Subcutaneous abdominal adipose tissue (tissue), 5 donors: ENCODE data around the gene PRMT7.

Source experiments
- H3K27ac ChIP-seq: one replicate; pipeline ENCODE4 v1.7.0; 2013; ENCODE audit warnings: low read depth, mild to moderate bottlenecking, inconsistent platforms, low read length, moderate library complexity
- H3K27me3 ChIP-seq, 5 donors: one replicate each; pipeline ENCODE4 v1.7.0; 2013; ENCODE audit warnings: low read length in 5 of 5, inconsistent platforms in 1 of 5; ENCODE audit not compliant: control insufficient read depth in 5 of 5, insufficient read depth in 4 of 5
- H3K36me3 ChIP-seq, 5 donors: one replicate each; pipeline ENCODE4 v1.7.0; 2013; ENCODE audit warnings: low read length in 5 of 5; ENCODE audit not compliant: control insufficient read depth in 5 of 5, insufficient read depth in 5 of 5
- H3K4me1 ChIP-seq, 5 donors: one replicate each; pipeline ENCODE4 v1.7.0; 2013; ENCODE audit warnings: low read length in 5 of 5, mild to moderate bottlenecking in 3 of 5, moderate library complexity in 1 of 5; ENCODE audit not compliant: control insufficient read depth in 5 of 5, insufficient read depth in 5 of 5
- H3K4me3 ChIP-seq, 5 donors: one replicate each; pipeline ENCODE4 v1.7.0; 2013; ENCODE audit warnings: low read length in 5 of 5, low read depth in 1 of 5
- H3K9ac ChIP-seq, 5 donors: one replicate each; pipeline ENCODE4 v1.7.0; 2013; ENCODE audit warnings: low read length in 5 of 5, mild to moderate bottlenecking in 4 of 5, moderate library complexity in 3 of 5
- H3K9me3 ChIP-seq, 5 donors: one replicate each; pipeline ENCODE4 v1.7.0; 2013; ENCODE audit warnings: low read length in 5 of 5; ENCODE audit not compliant: control insufficient read depth in 5 of 5
- donor health status: healthy.
- donor health status: healthy.
- donor health status: healthy.
- donor health status: healthy.
- donor health status: healthy.

Gene PRMT7

GRCh38 chr16:68396481-68396880 lies 85.7 kb downstream of the PRMT7 start:
- Histone ChIP-seq H3K4me1 (peaks cover 0 to 5% (median 0%) of the 10 kb centered on the region in 5 donors), H3K27ac (no peak overlapping the region), H3K4me3 (no peak overlapping the region), H3K9me3 (no peaks in the 10 kb centered on the region), H3K36me3 (no peaks in the 10 kb centered on the region), H3K9ac (no peak overlapping the region), H3K27me3 (peaks cover 0 to 4% (median 0%) of the 10 kb centered on the region in 5 donors)

GRCh38 chr16:68397710-68398201 lies 86.9 kb downstream of the PRMT7 start:
- no peak overlapping the region for H3K9ac ChIP-seq
- H3K27ac ChIP-seq: no peak overlapping the region
- H3K9me3 ChIP-seq: no peaks in the 10 kb centered on the region
- H3K27me3 ChIP-seq: peaks cover 0 to 4% (median 0%) of the 10 kb centered on the region in 5 donors
- no peak overlapping the region for H3K4me3 ChIP-seq
- H3K36me3 ChIP-seq: no peaks in the 10 kb centered on the region
- H3K4me1 ChIP-seq: peaks cover 0 to 5% (median 0%) of the 10 kb centered on the region in 5 donors

- Histone ChIP-seq H3K4me3 (no peak overlapping the region), H3K27me3 (peaks cover 0 to 4% (median 0%) of the 10 kb centered on the region in 5 donors), H3K9ac (no peak overlapping the region), H3K4me1 (peaks cover 0 to 6% (median 3%) of the 10 kb centered on the region in 5 donors), H3K27ac (no peak overlapping the region), H3K9me3 (no peaks in the 10 kb centered on the region), H3K36me3 (no peaks in the 10 kb centered on the region)
Observed at GRCh38 chr16:68399456-68399855, 88.6 kb downstream of the PRMT7 start.

GRCh38 chr16:68400083-68400923 lies 89.5 kb downstream of the PRMT7 start:
- H3K27ac ChIP-seq: no peak overlapping the region
- H3K4me3 ChIP-seq: no peak overlapping the region
- peaks cover 0 to 4% (median 0%) of the 10 kb centered on the region in 5 donors for H3K27me3 ChIP-seq

GRCh38 chr16:68400924-68401460 lies 90.2 kb downstream of the PRMT7 start:
- no peak overlapping the region for H3K4me3 ChIP-seq
- H3K9me3 ChIP-seq: no peaks in the 10 kb centered on the region
- H3K4me1 ChIP-seq: peaks cover 0 to 10% (median 8%) of the 10 kb centered on the region in 5 donors
- H3K9ac ChIP-seq: no peak overlapping the region
- H3K27ac ChIP-seq: no peak overlapping the region
- H3K36me3 ChIP-seq: no peaks in the 10 kb centered on the region
- peaks cover 0 to 7% (median 0%) of the 10 kb centered on the region in 5 donors for H3K27me3 ChIP-seq

More at GRCh38 chr16:68400083-68400923, 89.5 kb downstream of the PRMT7 start:
- Histone ChIP-seq H3K9me3 (no peaks in the 10 kb centered on the region), H3K4me1 (peaks cover 0 to 10% (median 8%) of the 10 kb centered on the region in 5 donors), H3K36me3 (no peaks in the 10 kb centered on the region), H3K9ac (no peak overlapping the region)

GRCh38 chr16:68401871-68402747 lies 91.3 kb downstream of the PRMT7 start:
- no peak overlapping the region for H3K9ac ChIP-seq
- H3K36me3 ChIP-seq: no peaks in the 10 kb centered on the region
- H3K27me3 ChIP-seq: peaks cover 0 to 13% (median 2%) of the 10 kb centered on the region in 5 donors
- no peak overlapping the region for H3K4me3 ChIP-seq
- no peak overlapping the region for H3K27ac ChIP-seq
- peaks cover 0 to 10% (median 5%) of the 10 kb centered on the region in 5 donors for H3K4me1 ChIP-seq
- no peaks in the 10 kb centered on the region for H3K9me3 ChIP-seq

- H3K4me1 ChIP-seq: peaks cover 0 to 10% (median 5%) of the 10 kb centered on the region in 5 donors
- H3K27me3 ChIP-seq: peaks cover 0 to 13% (median under 1%) of the 10 kb centered on the region in 5 donors
- H3K9me3 ChIP-seq: no peaks in the 10 kb centered on the region
- H3K36me3 ChIP-seq: no peaks in the 10 kb centered on the region
- H3K9ac ChIP-seq: no peak overlapping the region
- H3K4me3 ChIP-seq: no peak overlapping the region
- H3K27ac ChIP-seq: no peak overlapping the region
Observed at GRCh38 chr16:68402748-68403040, 91.9 kb downstream of the PRMT7 start.

GRCh38 chr16:68403177-68403576 lies 92.4 kb downstream of the PRMT7 start:
- H3K27me3 ChIP-seq: peaks cover 0 to 13% (median 0%) of the 10 kb centered on the region in 5 donors
- H3K4me1 ChIP-seq: peaks cover 0 to 10% (median 5%) of the 10 kb centered on the region in 5 donors
- H3K4me3 ChIP-seq: no peak overlapping the region
- H3K36me3 ChIP-seq: no peaks in the 10 kb centered on the region
- no peaks in the 10 kb centered on the region for H3K9me3 ChIP-seq
- H3K9ac ChIP-seq: no peak overlapping the region
- no peak overlapping the region for H3K27ac ChIP-seq

- H3K27ac ChIP-seq: no peak overlapping the region
- no peak overlapping the region for H3K9ac ChIP-seq
- no peak overlapping the region for H3K4me3 ChIP-seq
- no peaks in the 10 kb centered on the region for H3K9me3 ChIP-seq
- peaks cover 0 to 15% (median 1%) of the 10 kb centered on the region in 5 donors for H3K27me3 ChIP-seq
- H3K4me1 ChIP-seq: peaks cover 0 to 10% (median 5%) of the 10 kb centered on the region in 5 donors
- no peaks in the 10 kb centered on the region for H3K36me3 ChIP-seq
Observed at GRCh38 chr16:68403704-68404103, 92.9 kb downstream of the PRMT7 start.
